ENCODE measurements around the gene SH2D1A.

The SH2D1A gene

DNA sequence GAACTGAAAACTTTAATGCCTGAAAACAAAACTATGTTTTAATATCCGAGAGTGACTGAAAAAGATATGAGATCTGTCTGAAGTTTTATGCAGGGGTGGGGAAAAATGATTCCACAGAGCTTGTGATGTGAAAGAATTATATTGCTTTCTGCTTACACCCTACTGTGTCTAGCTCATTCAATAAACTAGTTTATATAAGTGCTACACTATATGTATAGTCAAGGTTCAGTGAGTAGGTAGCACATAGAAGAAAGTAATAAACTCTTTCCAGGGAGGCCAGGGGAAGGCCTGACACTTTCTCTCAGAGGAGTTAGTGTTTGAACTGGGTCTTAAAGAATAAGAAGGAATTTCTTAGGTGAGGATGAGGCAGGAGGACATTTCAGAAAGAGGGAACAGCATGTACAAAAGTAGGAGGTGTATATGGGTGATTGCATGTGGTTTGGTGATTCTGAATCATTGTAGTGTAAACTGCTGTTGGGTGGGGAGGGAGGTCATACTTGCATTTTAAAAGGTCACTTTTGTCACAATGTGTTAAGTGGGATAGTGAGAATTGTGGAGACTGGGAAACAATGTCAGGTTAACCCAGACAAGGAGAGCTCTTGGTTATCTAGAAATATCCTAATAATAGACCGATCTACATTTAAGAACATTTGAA, 39.0 kb upstream of the SH2D1A start:
- TF ChIP-seq ISL1 (CRISPR knock-in tag; IDR thresholded peaks at IDR 0.05), result no peak
- no peak for TF ChIP-seq ZC3H10 (CRISPR knock-in tag; IDR thresholded peaks at IDR 0.05)
- TF ChIP-seq OSR1 (CRISPR knock-in tag; IDR thresholded peaks at IDR 0.05), result no peak
- TF ChIP-seq GLIS3 (CRISPR knock-in tag; IDR thresholded peaks at IDR 0.05), result no peak
- TF ChIP-seq PATZ1 (CRISPR knock-in tag; IDR thresholded peaks at IDR 0.05; ENCODE audit: borderline replicate concordance), result no peak
- TF ChIP-seq PPARA (CRISPR knock-in tag; IDR thresholded peaks at IDR 0.05; ENCODE audit: borderline replicate concordance), result no peak
- TF ChIP-seq, protein P1, sequence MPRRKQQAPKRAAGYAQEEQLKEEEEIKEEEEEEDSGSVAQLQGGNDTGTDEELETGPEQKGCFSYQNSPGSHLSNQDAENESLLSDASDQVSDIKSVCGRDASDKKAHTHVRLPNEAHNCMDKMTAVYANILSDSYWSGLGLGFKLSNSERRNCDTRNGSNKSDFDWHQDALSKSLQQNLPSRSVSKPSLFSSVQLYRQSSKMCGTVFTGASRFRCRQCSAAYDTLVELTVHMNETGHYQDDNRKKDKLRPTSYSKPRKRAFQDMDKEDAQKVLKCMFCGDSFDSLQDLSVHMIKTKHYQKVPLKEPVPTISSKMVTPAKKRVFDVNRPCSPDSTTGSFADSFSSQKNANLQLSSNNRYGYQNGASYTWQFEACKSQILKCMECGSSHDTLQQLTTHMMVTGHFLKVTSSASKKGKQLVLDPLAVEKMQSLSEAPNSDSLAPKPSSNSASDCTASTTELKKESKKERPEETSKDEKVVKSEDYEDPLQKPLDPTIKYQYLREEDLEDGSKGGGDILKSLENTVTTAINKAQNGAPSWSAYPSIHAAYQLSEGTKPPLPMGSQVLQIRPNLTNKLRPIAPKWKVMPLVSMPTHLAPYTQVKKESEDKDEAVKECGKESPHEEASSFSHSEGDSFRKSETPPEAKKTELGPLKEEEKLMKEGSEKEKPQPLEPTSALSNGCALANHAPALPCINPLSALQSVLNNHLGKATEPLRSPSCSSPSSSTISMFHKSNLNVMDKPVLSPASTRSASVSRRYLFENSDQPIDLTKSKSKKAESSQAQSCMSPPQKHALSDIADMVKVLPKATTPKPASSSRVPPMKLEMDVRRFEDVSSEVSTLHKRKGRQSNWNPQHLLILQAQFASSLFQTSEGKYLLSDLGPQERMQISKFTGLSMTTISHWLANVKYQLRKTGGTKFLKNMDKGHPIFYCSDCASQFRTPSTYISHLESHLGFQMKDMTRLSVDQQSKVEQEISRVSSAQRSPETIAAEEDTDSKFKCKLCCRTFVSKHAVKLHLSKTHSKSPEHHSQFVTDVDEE (CRISPR knock-in tag; IDR thresholded peaks at IDR 0.05), result no peak
- no peak for TF ChIP-seq RARB (CRISPR knock-in tag; IDR thresholded peaks at IDR 0.05)
- no peak for TF ChIP-seq ZNF70 (CRISPR knock-in tag; IDR thresholded peaks at IDR 0.05)
- no peak for TF ChIP-seq BACH2 (CRISPR knock-in tag; IDR thresholded peaks at IDR 0.05; ENCODE audit: borderline replicate concordance)
- TF ChIP-seq, protein P2, sequence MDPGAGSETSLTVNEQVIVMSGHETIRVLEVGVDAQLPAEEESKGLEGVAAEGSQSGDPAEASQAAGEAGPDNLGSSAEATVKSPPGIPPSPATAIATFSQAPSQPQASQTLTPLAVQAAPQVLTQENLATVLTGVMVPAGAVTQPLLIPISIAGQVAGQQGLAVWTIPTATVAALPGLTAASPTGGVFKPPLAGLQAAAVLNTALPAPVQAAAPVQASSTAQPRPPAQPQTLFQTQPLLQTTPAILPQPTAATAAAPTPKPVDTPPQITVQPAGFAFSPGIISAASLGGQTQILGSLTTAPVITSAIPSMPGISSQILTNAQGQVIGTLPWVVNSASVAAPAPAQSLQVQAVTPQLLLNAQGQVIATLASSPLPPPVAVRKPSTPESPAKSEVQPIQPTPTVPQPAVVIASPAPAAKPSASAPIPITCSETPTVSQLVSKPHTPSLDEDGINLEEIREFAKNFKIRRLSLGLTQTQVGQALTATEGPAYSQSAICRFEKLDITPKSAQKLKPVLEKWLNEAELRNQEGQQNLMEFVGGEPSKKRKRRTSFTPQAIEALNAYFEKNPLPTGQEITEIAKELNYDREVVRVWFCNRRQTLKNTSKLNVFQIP (CRISPR knock-in tag; IDR thresholded peaks at IDR 0.05; ENCODE audit: borderline replicate concordance, low read depth), result no peak
- no peak for TF ChIP-seq CSRNP3 (CRISPR knock-in tag; IDR thresholded peaks at IDR 0.05)
- TF ChIP-seq TCF4 (CRISPR knock-in tag; IDR thresholded peaks at IDR 0.05; ENCODE audit: borderline replicate concordance), result no peak
- no peak for TF ChIP-seq ZNF8 (CRISPR knock-in tag; IDR thresholded peaks at IDR 0.05)
- no peak for ATAC-seq

DNA sequence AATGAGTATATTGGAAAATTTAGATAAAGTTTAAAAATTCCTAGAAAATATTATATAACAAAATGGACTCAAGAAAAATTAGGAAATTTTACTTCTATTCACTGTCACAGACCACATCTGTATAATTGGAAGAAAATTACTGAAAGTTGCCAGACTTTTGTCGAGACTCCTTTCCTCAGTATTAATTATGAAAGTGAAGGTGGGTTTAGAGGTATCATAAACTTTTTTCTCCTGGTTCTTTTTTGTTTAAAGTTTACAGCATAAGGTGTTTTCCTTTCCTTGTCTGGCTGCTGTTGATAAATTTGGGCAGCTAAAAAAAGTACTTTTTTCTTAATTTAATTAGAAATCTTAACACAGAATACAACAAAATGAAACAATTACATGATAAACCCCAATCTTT, 20.6 kb upstream of the SH2D1A start:
- no peak for TF ChIP-seq OSR1 (CRISPR knock-in tag; IDR thresholded peaks at IDR 0.05)
- ATAC-seq, result no peak

- TF ChIP-seq TOX (CRISPR knock-in tag; IDR thresholded peaks at IDR 0.05; ENCODE audit: borderline replicate concordance) (no peak), OSR1 (CRISPR knock-in tag; IDR thresholded peaks at IDR 0.05) (no peak), GLIS3 (CRISPR knock-in tag; IDR thresholded peaks at IDR 0.05) (no peak), ESRRG (CRISPR knock-in tag; IDR thresholded peaks at IDR 0.05) (no peak), SNAI2 (CRISPR knock-in tag; IDR thresholded peaks at IDR 0.05) (no peak), ZFP30 (CRISPR knock-in tag; IDR thresholded peaks at IDR 0.05) (no peak), ARNTL (CRISPR knock-in tag; IDR thresholded peaks at IDR 0.05; ENCODE audit: borderline replicate concordance, low read depth) (no peak), ZC3H10 (CRISPR knock-in tag; IDR thresholded peaks at IDR 0.05) (no peak), CSRNP3 (CRISPR knock-in tag; IDR thresholded peaks at IDR 0.05) (no peak), RARB (CRISPR knock-in tag; IDR thresholded peaks at IDR 0.05) (no peak), TCF4 (CRISPR knock-in tag; IDR thresholded peaks at IDR 0.05; ENCODE audit: borderline replicate concordance) (no peak), PPARA (CRISPR knock-in tag; IDR thresholded peaks at IDR 0.05; ENCODE audit: borderline replicate concordance) (no peak), PATZ1 (CRISPR knock-in tag; IDR thresholded peaks at IDR 0.05; ENCODE audit: borderline replicate concordance) (no peak), ZNF70 (CRISPR knock-in tag; IDR thresholded peaks at IDR 0.05) (no peak), ZNF565 (CRISPR knock-in tag; conservative IDR thresholded peaks at IDR 0.05; ENCODE audit: low read depth) (no peak)
- TF ChIP-seq, protein P3, sequence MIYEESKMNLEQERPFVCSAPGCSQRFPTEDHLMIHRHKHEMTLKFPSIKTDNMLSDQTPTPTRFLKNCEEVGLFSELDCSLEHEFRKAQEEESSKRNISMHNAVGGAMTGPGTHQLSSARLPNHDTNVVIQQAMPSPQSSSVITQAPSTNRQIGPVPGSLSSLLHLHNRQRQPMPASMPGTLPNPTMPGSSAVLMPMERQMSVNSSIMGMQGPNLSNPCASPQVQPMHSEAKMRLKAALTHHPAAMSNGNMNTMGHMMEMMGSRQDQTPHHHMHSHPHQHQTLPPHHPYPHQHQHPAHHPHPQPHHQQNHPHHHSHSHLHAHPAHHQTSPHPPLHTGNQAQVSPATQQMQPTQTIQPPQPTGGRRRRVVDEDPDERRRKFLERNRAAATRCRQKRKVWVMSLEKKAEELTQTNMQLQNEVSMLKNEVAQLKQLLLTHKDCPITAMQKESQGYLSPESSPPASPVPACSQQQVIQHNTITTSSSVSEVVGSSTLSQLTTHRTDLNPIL (CRISPR knock-in tag; IDR thresholded peaks at IDR 0.05; ENCODE audit: low read depth), result no peak
- TF ChIP-seq, protein P1 (CRISPR knock-in tag; IDR thresholded peaks at IDR 0.05), result no peak
Observed at GRCh38 chrX:124328765-124329164, 17.6 kb upstream of the SH2D1A start.

More at GRCh38 chrX:124328765-124329164, 17.6 kb upstream of the SH2D1A start:
- no peak for ATAC-seq
